Lower leg skin (tissue), 3 donors: ENCODE results near the gene HSPH1.

Experiments
- CTCF ChIP-seq, 3 donors: fragments of 450-650 bp; IDR thresholded peaks; one replicate each; pipeline ENCODE4 v1.5.1; 2016; ENCODE audit warnings: antibody characterized with exemption in 3 of 3, mild to moderate bottlenecking in 3 of 3, moderate library complexity in 2 of 3
- POLR2A ChIP-seq, 2 donors: fragments of 450-650 bp; IDR thresholded peaks; one replicate each; pipeline ENCODE4 v1.6.1; 2016 to 2017; ENCODE audit warnings: antibody characterized with exemption in 2 of 2, mild to moderate bottlenecking in 1 of 2, moderate library complexity in 1 of 2

DNA sequence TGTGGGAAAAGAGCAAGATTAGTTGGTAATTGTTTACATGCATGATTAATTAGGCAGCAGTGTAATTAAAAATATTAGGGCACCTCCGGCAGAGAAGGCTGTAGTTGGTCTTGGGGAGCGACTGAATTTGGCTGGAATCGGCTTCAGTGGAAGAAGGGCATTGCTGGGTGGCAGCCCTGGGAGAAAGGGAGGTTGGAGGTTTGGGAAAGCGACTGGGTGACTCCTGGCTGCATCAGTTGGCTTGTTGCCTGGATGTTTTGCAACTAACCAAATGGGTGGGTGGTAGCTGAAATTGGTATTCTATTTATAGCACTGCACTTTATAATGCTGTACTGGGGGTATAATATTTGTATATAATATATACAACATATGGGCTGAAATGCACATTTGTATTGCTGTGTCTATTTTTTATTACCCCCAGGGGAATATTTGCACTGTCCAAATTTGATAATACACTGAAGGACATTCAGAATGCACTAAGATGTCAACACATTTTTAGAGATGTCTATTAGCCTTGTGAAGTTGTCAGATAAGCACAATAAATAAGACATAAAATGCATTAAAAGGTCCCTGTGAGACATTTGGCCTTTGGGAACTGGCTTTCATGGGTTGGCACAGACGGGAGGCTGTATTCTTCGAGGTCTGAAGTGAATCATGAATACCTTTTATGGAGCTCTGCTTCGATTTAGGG lies 39.8 kb upstream of the HSPH1 start:
- TF ChIP-seq POLR2A (IDR thresholded peaks at IDR 0.05) (no peak), CTCF (IDR thresholded peaks at IDR 0.05) (no peak)
